CD14-positive monocyte (primary cell): ENCODE data around the gene ACSM3. TPM values are rescaled to one million over a fixed set of nuclear protein-coding genes. Genes with fewer than 3 reads are reported as not detected.

ENCODE experiments used
- DNase-seq, 3 donors: peaks; one replicate each; pipeline ENCODE4 v3.0.0-alpha.2; 2011 to 2022
- H2AFZ ChIP-seq: 2 replicates; pipeline ENCODE4 v1.6.0; 2012; ENCODE audit warnings: mild to moderate bottlenecking, low read depth, low read length, inconsistent platforms; ENCODE audit not compliant: insufficient read depth, poor library complexity, severe bottlenecking
- H3K27ac ChIP-seq, 2 donors: 1 replicate in 1 of 2; 2 replicates in 1 of 2; pipeline ENCODE4 v1.5.1; 2012 to 2013; ENCODE audit warnings: low read length in 2 of 2, control low read depth in 1 of 2, inconsistent platforms in 1 of 2, low read depth in 1 of 2, mild to moderate bottlenecking in 1 of 2
- H3K27me3 ChIP-seq, 2 donors: one replicate each; pipeline versions ENCODE4 v1.6.0 to v1.6.1; 2011 to 2013; ENCODE audit warnings: low read length in 2 of 2; ENCODE audit not compliant: control insufficient read depth in 2 of 2, insufficient read depth in 2 of 2
- H3K36me3 ChIP-seq, 2 donors: replicated peaks in 1 of 2; 1 replicate in 1 of 2; 2 replicates in 1 of 2; pipeline versions ENCODE4 v1.5.1 to v1.6.1; 2012 to 2013; ENCODE audit warnings: low read length in 2 of 2, control low read depth in 1 of 2, inconsistent platforms in 1 of 2, mild to moderate bottlenecking in 1 of 2; ENCODE audit not compliant: insufficient read depth in 2 of 2, control insufficient read depth in 1 of 2
- H3K4me1 ChIP-seq, 2 donors: 1 replicate in 1 of 2; 2 replicates in 1 of 2; pipeline versions ENCODE4 v1.5.1 to v1.6.1; 2012 to 2013; ENCODE audit warnings: low read length in 2 of 2, control low read depth in 1 of 2, inconsistent platforms in 1 of 2, mild to moderate bottlenecking in 1 of 2, moderate library complexity in 1 of 2; ENCODE audit not compliant: insufficient read depth in 2 of 2, control insufficient read depth in 1 of 2
- H3K4me2 ChIP-seq: replicated peaks from 2 replicates; pipeline ENCODE3; 2012; ENCODE audit warnings: low read length, moderate library complexity, mild to moderate bottlenecking; ENCODE audit not compliant: poor library complexity, severe bottlenecking; ENCODE audit errors: extremely low read depth
- H3K4me3 ChIP-seq, 3 experiments: fragments of 200-600 bp in 1 of 3; sonication (generic) in 1 of 3; replicated peaks in 1 of 3; 1 replicate in 2 of 3; 2 replicates in 1 of 3; pipeline ENCODE4 v1.5.1; 2011 to 2013; ENCODE audit warnings: low read length in 3 of 3, mild to moderate bottlenecking in 3 of 3, control low read depth in 2 of 3, low read depth in 2 of 3, inconsistent platforms in 1 of 3, moderate library complexity in 1 of 3
- H3K79me2 ChIP-seq: 2 replicates; pipeline ENCODE4 v1.6.0; 2012; ENCODE audit warnings: mild to moderate bottlenecking, control low read depth, inconsistent platforms, low read length, moderate library complexity; ENCODE audit not compliant: insufficient read depth
- H3K9ac ChIP-seq: 2 replicates; pipeline ENCODE4 v1.6.0; 2017; ENCODE audit warnings: low read length, mild to moderate bottlenecking; ENCODE audit not compliant: insufficient read depth, poor library complexity, severe bottlenecking
- H3K9me3 ChIP-seq, 2 donors: replicated peaks in 1 of 2; 1 replicate in 1 of 2; 2 replicates in 1 of 2; pipeline versions ENCODE4 v1.5.1 to v1.6.1; 2012 to 2013; ENCODE audit warnings: low read length in 2 of 2, control low read depth in 1 of 2; ENCODE audit not compliant: control insufficient read depth in 1 of 2, insufficient read depth in 1 of 2
- H4K20me1 ChIP-seq: 2 replicates; pipeline ENCODE4 v1.6.0; 2012; ENCODE audit warnings: mild to moderate bottlenecking, low read length, control low read depth, moderate library complexity; ENCODE audit not compliant: insufficient read depth
- H3K27ac Mint-ChIP-seq, 7 donors: one replicate each; pipeline ENCODE4 v1.8.0; 2020; ENCODE audit warnings: mild to moderate bottlenecking in 7 of 7, mixed read lengths in 7 of 7, moderate library complexity in 6 of 7, inconsistent platforms in 2 of 7
- H3K27me3 Mint-ChIP-seq, 3 donors: one replicate each; pipeline ENCODE4 v1.8.0; 2021 to 2022; ENCODE audit warnings: low read depth in 3 of 3, mild to moderate bottlenecking in 3 of 3, mixed read lengths in 3 of 3, moderate library complexity in 3 of 3, inconsistent platforms in 1 of 3
- H3K36me3 Mint-ChIP-seq, 2 donors: one replicate each; pipeline ENCODE4 v1.8.0; 2020; ENCODE audit warnings: mixed read lengths in 2 of 2, inconsistent platforms in 1 of 2, mild to moderate bottlenecking in 1 of 2
- H3K4me1 Mint-ChIP-seq: one replicate; pipeline ENCODE4 v1.8.0; 2020; ENCODE audit warnings: mild to moderate bottlenecking, mixed read lengths
- H3K4me3 Mint-ChIP-seq, 2 donors: one replicate each; pipeline ENCODE4 v1.8.0; 2020; ENCODE audit warnings: mild to moderate bottlenecking in 2 of 2, mixed read lengths in 2 of 2, moderate library complexity in 1 of 2
- H3K9me3 Mint-ChIP-seq, 7 donors: one replicate each; pipeline ENCODE4 v1.8.0; 2020 to 2022; ENCODE audit warnings: mixed read lengths in 7 of 7, mild to moderate bottlenecking in 6 of 7, moderate library complexity in 6 of 7, inconsistent platforms in 2 of 7
- WGBS: methylation state at CpG from one replicate; pipeline ENCODE4 v1.1.5; 2013; ENCODE audit warnings: missing lambda C conversion rate; ENCODE audit not compliant: insufficient coverage; 5-methylcytosine and 5-hydroxymethylcytosine counted together
- intact Hi-C, 2 donors: fragments of 100-400 bp; cut with micrococcal nuclease; formaldehyde crosslinking; loops; one replicate each; pipeline versions ENCODE4 v1.15.0 to v1.15.1; 2023
- polyA plus RNA-seq, 3 donors: library from polyadenylated mRNA; depleted of rRNA in 1 of 3; unstranded in 2 of 3; stranded (reverse) in 1 of 3; fragments of 300-500 nt in 2 of 3; fragments of >200 nt in 1 of 3; fragmentation: Illumina TruSeq in 2 of 3; gene quantifications; 1 replicate in 2 of 3; 2 replicates in 1 of 3; pipeline ENCODE4 v1.2.3, GENCODE V29; 2012 to 2021
- TF ChIP-seq, protein P1 (sequence below): fragments of 200-600 bp; IDR thresholded peaks from one replicate; pipeline ENCODE4 v1.8.0; 2022; ENCODE audit warnings: antibody characterized with exemption, mild to moderate bottlenecking

Gene ACSM3
- polyA plus RNA-seq, 3 donors, result 1.6 to 5.1 (median 1.9) TPM

DNA sequence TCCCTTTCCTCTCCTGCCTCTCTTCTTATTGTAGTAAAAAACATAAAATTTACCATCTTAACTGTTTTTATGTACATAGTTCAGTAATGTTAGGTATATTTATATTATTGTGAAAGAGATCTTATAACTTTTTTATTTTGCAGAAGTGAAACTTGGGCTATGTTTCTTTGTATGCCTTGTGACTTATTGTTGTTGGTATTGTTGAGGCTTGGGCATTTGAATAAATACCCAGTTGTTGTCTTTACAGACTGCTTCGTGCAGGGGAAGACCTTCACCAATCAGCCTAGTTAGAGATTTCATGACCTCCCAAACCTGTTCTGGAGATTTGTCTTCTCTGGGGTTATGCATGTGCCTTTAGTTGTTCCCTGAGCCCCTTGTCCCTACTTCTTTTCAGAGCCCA lies 74.4 kb downstream of the ACSM3 start:
- H3K27ac Mint-ChIP-seq, result peak overlapping the region in 5 of 7 donors; percentile 23 to 81 (median 79)
- no peak overlapping the region for H2AFZ ChIP-seq
- TF ChIP-seq, protein P1, sequence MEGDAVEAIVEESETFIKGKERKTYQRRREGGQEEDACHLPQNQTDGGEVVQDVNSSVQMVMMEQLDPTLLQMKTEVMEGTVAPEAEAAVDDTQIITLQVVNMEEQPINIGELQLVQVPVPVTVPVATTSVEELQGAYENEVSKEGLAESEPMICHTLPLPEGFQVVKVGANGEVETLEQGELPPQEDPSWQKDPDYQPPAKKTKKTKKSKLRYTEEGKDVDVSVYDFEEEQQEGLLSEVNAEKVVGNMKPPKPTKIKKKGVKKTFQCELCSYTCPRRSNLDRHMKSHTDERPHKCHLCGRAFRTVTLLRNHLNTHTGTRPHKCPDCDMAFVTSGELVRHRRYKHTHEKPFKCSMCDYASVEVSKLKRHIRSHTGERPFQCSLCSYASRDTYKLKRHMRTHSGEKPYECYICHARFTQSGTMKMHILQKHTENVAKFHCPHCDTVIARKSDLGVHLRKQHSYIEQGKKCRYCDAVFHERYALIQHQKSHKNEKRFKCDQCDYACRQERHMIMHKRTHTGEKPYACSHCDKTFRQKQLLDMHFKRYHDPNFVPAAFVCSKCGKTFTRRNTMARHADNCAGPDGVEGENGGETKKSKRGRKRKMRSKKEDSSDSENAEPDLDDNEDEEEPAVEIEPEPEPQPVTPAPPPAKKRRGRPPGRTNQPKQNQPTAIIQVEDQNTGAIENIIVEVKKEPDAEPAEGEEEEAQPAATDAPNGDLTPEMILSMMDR, result no peak
- H3K9me3 ChIP-seq, result no peaks in the 10 kb centered on the region
- no CpG with 5 or more reads among the region's 1 CpG for WGBS
- H3K27me3 ChIP-seq, result no peaks in the 10 kb centered on the region
- no peak overlapping the region for H3K4me3 Mint-ChIP-seq
- H4K20me1 ChIP-seq, result no peaks in the 10 kb centered on the region
- H3K4me2 ChIP-seq, result no peak overlapping the region
- H3K79me2 ChIP-seq, result no peaks in the 10 kb centered on the region
- intact Hi-C loops, result no loop called here
- peaks cover 7 to 11% of the 10 kb centered on the region in 2 donors for H3K4me1 ChIP-seq
- no peak overlapping the region for H3K4me3 ChIP-seq
- H3K27ac ChIP-seq, result peak overlapping the region in 1 of 2 donors; percentile 49
- H3K36me3 Mint-ChIP-seq, result peaks cover 47 to 52% of the 10 kb centered on the region in 2 donors
- peaks cover 0 to 10% (median 4%) of the 10 kb centered on the region in 7 donors for H3K9me3 Mint-ChIP-seq
- no peak overlapping the region for H3K9ac ChIP-seq
- peaks cover 15% of the 10 kb centered on the region for H3K4me1 Mint-ChIP-seq
- DNase-seq, result peak in 2 of 3 donors; percentile 14 to 28
- H3K36me3 ChIP-seq, result peaks cover 9 to 50% of the 10 kb centered on the region in 2 donors
- H3K27me3 Mint-ChIP-seq, result no peaks in the 10 kb centered on the region

GRCh38 chr16:20839504-20839903 lies 75.7 kb downstream of the ACSM3 start:
- H3K4me1 ChIP-seq, result peaks cover 8 to 17% of the 10 kb centered on the region in 2 donors
- Mint-ChIP-seq H3K36me3 (peaks cover 35 to 42% of the 10 kb centered on the region in 2 donors), H3K4me1 (peaks cover 23% of the 10 kb centered on the region), H3K9me3 (peaks cover 0 to 10% (median under 1%) of the 10 kb centered on the region in 7 donors), H3K4me3 (no peak overlapping the region), H3K27me3 (no peaks in the 10 kb centered on the region), H3K27ac (peak overlapping the region in 1 of 7 donors; percentile 58)
- no CpG with 5 or more reads among the region's 2 CpGs for WGBS
- no peak overlapping the region for H3K27ac ChIP-seq
- no peaks in the 10 kb centered on the region for H3K79me2 ChIP-seq
- H3K9ac ChIP-seq, result no peak overlapping the region
- no peak for DNase-seq
- H3K4me2 ChIP-seq, result no peak overlapping the region
- H3K27me3 ChIP-seq, result no peaks in the 10 kb centered on the region
- H4K20me1 ChIP-seq, result no peaks in the 10 kb centered on the region
- intact Hi-C loops, result no loop called here
- no peak overlapping the region for H3K4me3 ChIP-seq
- no peaks in the 10 kb centered on the region for H3K9me3 ChIP-seq
- no peak overlapping the region for H2AFZ ChIP-seq
- H3K36me3 ChIP-seq, result peaks cover 4 to 38% of the 10 kb centered on the region in 2 donors
- TF ChIP-seq, protein P1, result no peak
